Kidney epithelial cell (primary cell): ENCODE measurements around the gene CAVIN1. TPM values are rescaled to one million over a fixed set of nuclear protein-coding genes. Genes with fewer than 3 reads are reported as not detected.

Experiments used
- DNase-seq: peaks from one replicate; pipeline ENCODE4 v3.0.0-alpha.2; 2010; ENCODE audit warnings: low read depth
- H3K27me3 ChIP-seq: 2 replicates; pipeline ENCODE4 v1.6.0; 2011; ENCODE audit warnings: low read length; ENCODE audit not compliant: control insufficient read depth, insufficient read depth
- H3K36me3 ChIP-seq: 2 replicates; pipeline ENCODE4 v1.5.1; 2011; ENCODE audit warnings: low read length; ENCODE audit not compliant: control insufficient read depth, insufficient read depth
- H3K4me3 ChIP-seq: 2 replicates; pipeline ENCODE4 v1.5.1; 2011; ENCODE audit warnings: low read depth, mild to moderate bottlenecking, control low read depth, low read length
- total RNA-seq: library from RNA; depleted of rRNA; stranded (reverse); fragments of >200 nt; gene quantifications from 2 replicates; pipeline ENCODE4 v1.2.3, GENCODE V29; 2015
- TF ChIP-seq, protein P1 (sequence below): IDR thresholded peaks from 2 replicates; pipeline ENCODE4 v1.5.1; 2011; ENCODE audit warnings: mild to moderate bottlenecking, moderate library complexity, low read length, control low read depth, inconsistent platforms; ENCODE audit not compliant: insufficient read depth, poor library complexity, severe bottlenecking

The CAVIN1 gene
- total RNA-seq: 58.5 and 70.2 TPM in 2 replicates

DNA sequence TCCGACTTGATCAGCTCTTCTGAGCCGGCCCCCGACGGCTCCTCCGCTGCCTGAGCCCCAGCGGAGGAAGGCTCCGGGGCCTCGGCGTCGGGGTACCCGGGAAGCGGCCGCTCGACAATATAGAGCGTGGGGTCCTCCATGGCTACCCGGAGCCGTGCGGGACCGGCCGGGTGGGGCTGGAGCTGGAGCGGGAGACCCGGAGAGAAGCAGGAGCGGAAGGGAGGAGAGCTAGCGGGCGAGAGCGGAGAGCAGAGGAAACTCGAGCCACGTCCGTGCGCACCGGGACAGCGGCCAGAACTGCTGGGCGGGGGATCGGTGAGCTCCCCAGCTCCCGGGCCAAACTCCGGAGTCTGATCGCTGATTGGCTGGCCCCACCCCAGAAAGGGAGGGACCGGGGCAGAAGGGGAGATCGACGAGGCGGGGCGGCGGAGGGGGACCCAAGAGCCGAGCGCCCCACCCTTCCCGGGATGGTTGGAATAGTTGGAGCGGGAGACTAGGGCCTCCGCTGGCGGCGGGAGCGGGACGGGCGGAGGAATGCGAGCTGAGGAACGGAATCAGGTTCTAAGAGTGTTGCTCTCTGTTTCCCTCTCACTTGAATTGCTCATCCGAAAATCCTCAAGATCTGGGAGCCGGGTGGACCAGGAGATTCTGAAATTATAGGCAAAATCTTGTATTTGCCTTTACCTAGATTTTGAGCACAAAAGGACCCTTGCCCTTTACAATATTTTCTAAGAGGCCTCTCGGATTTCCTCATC lies at the start of gene CAVIN1:
Gene CAVIN1 (minus strand): TSS at position 299 of the 755 bp plus-strand sequence. CDS start 159 bp downstream, at position 140.
- H3K4me3 ChIP-seq: peak within 1 kb of the TSS; percentile 79
- H3K36me3 ChIP-seq: no peaks in the 10 kb centered on the region
- H3K27me3 ChIP-seq: no peaks in the 10 kb centered on the region
- TF ChIP-seq, protein P1, sequence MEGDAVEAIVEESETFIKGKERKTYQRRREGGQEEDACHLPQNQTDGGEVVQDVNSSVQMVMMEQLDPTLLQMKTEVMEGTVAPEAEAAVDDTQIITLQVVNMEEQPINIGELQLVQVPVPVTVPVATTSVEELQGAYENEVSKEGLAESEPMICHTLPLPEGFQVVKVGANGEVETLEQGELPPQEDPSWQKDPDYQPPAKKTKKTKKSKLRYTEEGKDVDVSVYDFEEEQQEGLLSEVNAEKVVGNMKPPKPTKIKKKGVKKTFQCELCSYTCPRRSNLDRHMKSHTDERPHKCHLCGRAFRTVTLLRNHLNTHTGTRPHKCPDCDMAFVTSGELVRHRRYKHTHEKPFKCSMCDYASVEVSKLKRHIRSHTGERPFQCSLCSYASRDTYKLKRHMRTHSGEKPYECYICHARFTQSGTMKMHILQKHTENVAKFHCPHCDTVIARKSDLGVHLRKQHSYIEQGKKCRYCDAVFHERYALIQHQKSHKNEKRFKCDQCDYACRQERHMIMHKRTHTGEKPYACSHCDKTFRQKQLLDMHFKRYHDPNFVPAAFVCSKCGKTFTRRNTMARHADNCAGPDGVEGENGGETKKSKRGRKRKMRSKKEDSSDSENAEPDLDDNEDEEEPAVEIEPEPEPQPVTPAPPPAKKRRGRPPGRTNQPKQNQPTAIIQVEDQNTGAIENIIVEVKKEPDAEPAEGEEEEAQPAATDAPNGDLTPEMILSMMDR: no peak
- no peak for DNase-seq

DNA sequence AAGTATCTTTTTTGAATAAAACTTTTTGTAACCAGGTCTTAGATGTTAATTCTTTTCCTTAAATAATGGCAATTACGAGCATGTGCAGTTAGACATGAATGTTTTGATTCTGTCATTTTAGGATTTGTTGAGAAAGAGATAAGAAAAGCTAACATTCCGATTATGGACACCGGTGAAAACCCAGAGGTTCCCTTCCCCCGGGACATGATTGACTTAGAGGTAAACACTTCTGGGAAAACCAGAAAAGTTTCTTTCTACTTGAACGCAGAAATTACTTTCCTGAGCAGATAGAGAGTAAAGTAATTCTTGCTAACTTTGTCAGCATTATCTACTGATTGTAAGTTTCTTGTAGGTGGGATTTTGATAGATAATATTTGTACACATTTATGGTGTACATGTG lies 44.8 kb upstream of the CAVIN1 start:
- no peak for DNase-seq
- H3K4me3 ChIP-seq: no peak overlapping the region
- H3K36me3 ChIP-seq: no peaks in the 10 kb centered on the region
- H3K27me3 ChIP-seq: no peaks in the 10 kb centered on the region
- TF ChIP-seq, protein P1: no peak

GRCh38 chr17:42463976-42464400 lies 40.9 kb upstream of the CAVIN1 start:
- no peak overlapping the region for H3K4me3 ChIP-seq

GRCh38 chr17:42460371-42460770 lies 37.3 kb upstream of the CAVIN1 start:
- H3K36me3 ChIP-seq: no peaks in the 10 kb centered on the region
- no peaks in the 10 kb centered on the region for H3K27me3 ChIP-seq
- TF ChIP-seq, protein P1: no peak
- no peak for DNase-seq
- no peak overlapping the region for H3K4me3 ChIP-seq

More at GRCh38 chr17:42463976-42464400, 40.9 kb upstream of the CAVIN1 start:
- H3K27me3 ChIP-seq: no peaks in the 10 kb centered on the region
- H3K36me3 ChIP-seq: no peaks in the 10 kb centered on the region
- DNase-seq: no peak
- TF ChIP-seq, protein P1: no peak

DNA sequence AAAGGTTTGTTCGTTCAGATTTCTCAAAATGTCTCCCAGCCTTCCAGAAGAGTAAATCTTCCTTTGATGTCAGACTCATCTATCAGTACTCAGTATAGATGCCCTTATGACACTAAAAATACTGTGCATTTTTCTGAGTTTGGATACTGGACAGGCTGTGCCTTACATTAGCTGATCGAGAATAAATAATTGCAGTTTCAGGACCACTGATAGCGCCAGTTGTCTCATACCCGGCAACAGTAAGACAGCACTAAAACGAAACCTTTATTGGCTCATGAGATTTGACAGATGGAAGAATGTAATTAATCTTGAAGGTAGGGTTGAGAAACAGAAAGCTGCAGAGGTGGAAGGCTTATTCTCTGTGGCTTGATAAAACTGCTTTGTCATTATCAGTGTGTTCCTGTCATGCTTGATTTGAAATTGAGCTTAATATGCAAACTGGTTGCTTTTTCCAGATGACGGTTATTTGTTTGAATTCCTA lies 36.8 kb upstream of the CAVIN1 start:
- H3K36me3 ChIP-seq: no peaks in the 10 kb centered on the region
- peak overlapping the region; percentile 83 for H3K4me3 ChIP-seq
- TF ChIP-seq, protein P1: no peak
- H3K27me3 ChIP-seq: no peaks in the 10 kb centered on the region
- no peak for DNase-seq
